GM21717 (cell line): ENCODE data around the gene PTPRA.
"Not testable (repeated sequence)": the region's sequence is repeated elsewhere in the genome, so short reads cannot be mapped to it uniquely, and the experiment has no call there.

ENCODE experiments used
- ATAC-seq: cut with Tn5 transposase; IDR thresholded peaks from one replicate; pipeline ENCODE4 v1.9.1; 2021; ENCODE audit warnings: mild to moderate bottlenecking, moderate library complexity; ENCODE audit not compliant: unreplicated experiment

Gene PTPRA

GRCh38 chr20:3071610-3072529, 198.6 kb downstream of the PTPRA start, which contains the start of gene OXT:
Gene OXT, plus strand, starts transcription at chr20:3071620. Its CDS starts 36 bp downstream, at chr20:3071656.
- no peak for ATAC-seq

- ATAC-seq, result no peak
These were observed 199.4 kb downstream of the PTPRA start for GRCh38 chr20:3072530-3073250.

- not testable (repeated sequence) for ATAC-seq
These were observed 200.0 kb downstream of the PTPRA start for GRCh38 chr20:3073251-3073643.

- no peak for ATAC-seq
These were observed 201.5 kb downstream of the PTPRA start for GRCh38 chr20:3074812-3075211.

- not testable (repeated sequence) for ATAC-seq
These were observed 202.0 kb downstream of the PTPRA start for GRCh38 chr20:3075315-3075714.

- no peak for ATAC-seq
These were observed 204.4 kb downstream of the PTPRA start for GRCh38 chr20:3077618-3078134.

- no peak for ATAC-seq
These were observed 207.7 kb downstream of the PTPRA start for GRCh38 chr20:3080939-3081388.

- ATAC-seq, result no peak
These were observed 208.4 kb downstream of the PTPRA start for GRCh38 chr20:3081641-3082040.

- no peak for ATAC-seq
These were observed 209.1 kb downstream of the PTPRA start for GRCh38 chr20:3082306-3082951.

- no peak for ATAC-seq
These were observed 210.0 kb downstream of the PTPRA start for GRCh38 chr20:3082955-3083952.

- ATAC-seq, result no peak
These were observed 211.2 kb downstream of the PTPRA start, which contains the start of gene AVP for GRCh38 chr20:3084283-3084985. Gene AVP, minus strand, starts transcription at chr20:3084724. Its CDS starts 50 bp downstream, at chr20:3084674.

GRCh38 chr20:3084986-3085360, 211.7 kb downstream of the PTPRA start:
- ATAC-seq, result no peak

GRCh38 chr20:3085571-3086072, 212.3 kb downstream of the PTPRA start:
- no peak for ATAC-seq

GRCh38 chr20:3088031-3088430, 214.8 kb downstream of the PTPRA start:
- no peak for ATAC-seq
